ENCODE data around the gene PCNX2. TPM values are rescaled to one million over a fixed set of nuclear protein-coding genes. Genes with fewer than 3 reads are reported as not detected.

The PCNX2 gene
- total RNA-seq, 1 experiment from 2014 or later: 9.1 TPM

DNA sequence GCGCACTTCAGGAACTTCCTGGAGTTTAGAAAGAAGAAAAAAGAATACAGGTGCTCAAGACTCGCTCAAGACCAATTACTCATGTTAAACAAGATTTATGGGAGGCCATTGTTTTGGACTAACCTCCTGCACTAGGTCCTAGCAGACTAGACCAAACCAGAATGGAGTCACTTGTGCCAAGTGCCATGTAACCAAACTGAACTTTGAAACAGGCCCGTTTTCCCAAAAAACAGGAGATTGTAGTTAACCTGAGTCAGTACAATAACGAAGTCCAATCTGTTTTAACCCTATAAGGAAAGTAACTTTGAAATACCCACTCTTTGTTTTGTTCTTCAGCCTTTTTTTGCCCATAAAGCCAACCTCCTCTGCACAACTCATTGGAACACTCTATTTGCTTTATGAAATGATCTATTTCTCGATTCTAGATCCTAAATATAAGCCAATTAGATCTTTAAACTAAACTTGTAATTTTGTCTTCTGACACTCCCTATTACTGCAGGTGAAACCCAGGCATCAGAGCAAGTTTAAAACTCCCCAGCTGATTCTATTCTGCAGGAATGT, 345.8 kb downstream of the PCNX2 start:
- H3K4me3 ChIP-seq (ENCODE audit: low read depth, low read length, poor library complexity, severe bottlenecking): peak overlapping the region; percentile 73
- ChIA-PET POLR2A (ENCODE audit: low non-redundant PET) (no interaction called here), CTCF (no interaction called here)
- H3K36me3 ChIP-seq (ENCODE audit: insufficient read depth, low read length, poor library complexity, severe bottlenecking): no peaks in the 10 kb centered on the region
- no peaks in the 10 kb centered on the region for H3K27me3 ChIP-seq (replicated peaks; ENCODE audit: insufficient read depth, low read depth, low read length, poor library complexity)
- H3K27ac ChIP-seq (ENCODE audit: low read depth, low read length, poor library complexity, severe bottlenecking): peak overlapping the region; percentile 74
- no peaks in the 10 kb centered on the region for H3K9me3 ChIP-seq (ENCODE audit: low read depth, low read length, poor library complexity, severe bottlenecking)
- peaks cover 20% of the 10 kb centered on the region for H3K4me1 ChIP-seq (ENCODE audit: insufficient read depth, low read length, poor library complexity, severe bottlenecking)
- no peak for DNase-seq (ENCODE audit: low spot score)
- intact Hi-C loops (cut with micrococcal nuclease; ENCODE audit: unreplicated experiment): loop anchor here (5.0 kb wide), 1 partner anchor 317 kb away; the partner anchor contains the start of gene SIPA1L2
- TF ChIP-seq EZH2 (IDR thresholded peaks at IDR 0.05; ENCODE audit: borderline replicate concordance, low read depth, low read length, poor library complexity, severe bottlenecking): no peak
- TF ChIP-seq, protein P1, sequence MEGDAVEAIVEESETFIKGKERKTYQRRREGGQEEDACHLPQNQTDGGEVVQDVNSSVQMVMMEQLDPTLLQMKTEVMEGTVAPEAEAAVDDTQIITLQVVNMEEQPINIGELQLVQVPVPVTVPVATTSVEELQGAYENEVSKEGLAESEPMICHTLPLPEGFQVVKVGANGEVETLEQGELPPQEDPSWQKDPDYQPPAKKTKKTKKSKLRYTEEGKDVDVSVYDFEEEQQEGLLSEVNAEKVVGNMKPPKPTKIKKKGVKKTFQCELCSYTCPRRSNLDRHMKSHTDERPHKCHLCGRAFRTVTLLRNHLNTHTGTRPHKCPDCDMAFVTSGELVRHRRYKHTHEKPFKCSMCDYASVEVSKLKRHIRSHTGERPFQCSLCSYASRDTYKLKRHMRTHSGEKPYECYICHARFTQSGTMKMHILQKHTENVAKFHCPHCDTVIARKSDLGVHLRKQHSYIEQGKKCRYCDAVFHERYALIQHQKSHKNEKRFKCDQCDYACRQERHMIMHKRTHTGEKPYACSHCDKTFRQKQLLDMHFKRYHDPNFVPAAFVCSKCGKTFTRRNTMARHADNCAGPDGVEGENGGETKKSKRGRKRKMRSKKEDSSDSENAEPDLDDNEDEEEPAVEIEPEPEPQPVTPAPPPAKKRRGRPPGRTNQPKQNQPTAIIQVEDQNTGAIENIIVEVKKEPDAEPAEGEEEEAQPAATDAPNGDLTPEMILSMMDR (conservative IDR thresholded peaks at IDR 0.05; ENCODE audit: low read depth, low read length): no peak
- TSS peak; percentile 98 for BruUV-seq (replicated peaks)

GRCh38 chr1:232944347-232944746, 351.2 kb downstream of the PCNX2 start:
- no peaks in the 10 kb centered on the region for H3K36me3 ChIP-seq (ENCODE audit: insufficient read depth, low read length, poor library complexity, severe bottlenecking)
- intact Hi-C loops (cut with micrococcal nuclease; ENCODE audit: unreplicated experiment): no loop called here
- no peaks in the 10 kb centered on the region for H3K4me1 ChIP-seq (ENCODE audit: insufficient read depth, low read length, poor library complexity, severe bottlenecking)
- BruUV-seq (replicated peaks): no TSS peak
- TF ChIP-seq, protein P1 (conservative IDR thresholded peaks at IDR 0.05; ENCODE audit: low read depth, low read length): no peak
- no peak for TF ChIP-seq EZH2 (IDR thresholded peaks at IDR 0.05; ENCODE audit: borderline replicate concordance, low read depth, low read length, poor library complexity, severe bottlenecking)
- ChIA-PET CTCF (interaction anchor here (0.7 kb wide), 1 partner anchor 116 kb away, joined by 5 read pairs; no protein-coding TSS in a partner anchor), POLR2A (ENCODE audit: low non-redundant PET) (no interaction called here)
- H3K27ac ChIP-seq (ENCODE audit: low read depth, low read length, poor library complexity, severe bottlenecking): no peak overlapping the region
- no peaks in the 10 kb centered on the region for H3K27me3 ChIP-seq (replicated peaks; ENCODE audit: insufficient read depth, low read depth, low read length, poor library complexity)
- H3K4me3 ChIP-seq (ENCODE audit: low read depth, low read length, poor library complexity, severe bottlenecking): no peak overlapping the region
- H3K9me3 ChIP-seq (ENCODE audit: low read depth, low read length, poor library complexity, severe bottlenecking): no peaks in the 10 kb centered on the region
- DNase-seq (ENCODE audit: low spot score): no peak

GRCh38 chr1:232943679-232944252, 351.8 kb downstream of the PCNX2 start:
- no TSS peak for BruUV-seq (replicated peaks)
- intact Hi-C loops (cut with micrococcal nuclease; ENCODE audit: unreplicated experiment): no loop called here
- no peaks in the 10 kb centered on the region for H3K36me3 ChIP-seq (ENCODE audit: insufficient read depth, low read length, poor library complexity, severe bottlenecking)
- no peaks in the 10 kb centered on the region for H3K27me3 ChIP-seq (replicated peaks; ENCODE audit: insufficient read depth, low read depth, low read length, poor library complexity)
- CTCF ChIA-PET: no interaction called here
- no peak overlapping the region for H3K27ac ChIP-seq (ENCODE audit: low read depth, low read length, poor library complexity, severe bottlenecking)
- DNase-seq (ENCODE audit: low spot score): no peak
- no peaks in the 10 kb centered on the region for H3K9me3 ChIP-seq (ENCODE audit: low read depth, low read length, poor library complexity, severe bottlenecking)
- POLR2A ChIA-PET (ENCODE audit: low non-redundant PET): no interaction called here
- H3K4me3 ChIP-seq (ENCODE audit: low read depth, low read length, poor library complexity, severe bottlenecking): no peak overlapping the region
- TF ChIP-seq, protein P1 (conservative IDR thresholded peaks at IDR 0.05; ENCODE audit: low read depth, low read length): no peak
- TF ChIP-seq EZH2 (IDR thresholded peaks at IDR 0.05; ENCODE audit: borderline replicate concordance, low read depth, low read length, poor library complexity, severe bottlenecking): no peak
- no peaks in the 10 kb centered on the region for H3K4me1 ChIP-seq (ENCODE audit: insufficient read depth, low read length, poor library complexity, severe bottlenecking)
